Endothelial cell of umbilical vein (primary cell): ENCODE measurements around the gene MACF1. TPM values are rescaled to one million over a fixed set of nuclear protein-coding genes. Genes with fewer than 3 reads are reported as not detected.

Source experiments
- BruUV-seq: library from RNA; stranded (reverse); fragments of 400-500 nt; replicated peaks from 2 replicates; lab custom pipeline; 2021; lab: Mats Ljungman, UMichigan
- CTCF ChIA-PET: fragments of 300-600, 350-600 bp; sonication (Branson Sonifier 250); formaldehyde crosslinking; loops from one replicate; lab custom pipeline; 2021; ENCODE audit warnings: antibody characterized with exemption, inconsistent platforms; lab: Charles Lee
- POLR2A ChIA-PET: fragments of 300-600, 350-600 bp; sonication (Branson Sonifier 250); formaldehyde crosslinking; loops from one replicate; lab custom pipeline; 2021; ENCODE audit warnings: antibody characterized with exemption, inconsistent platforms; lab: Charles Lee
- DNase-seq: peaks from one replicate; pipeline ENCODE4 v3.0.0-alpha.2; 2011; ENCODE audit warnings: low read depth, low spot score
- FAIRE-seq: peaks from 2 replicates; lab custom pipeline; 2011; peaks lifted over from hg19 to GRCh38; lab: Jason Lieb, UNC
- H2AFZ ChIP-seq: 2 replicates; pipeline ENCODE4 v1.6.0; 2012; ENCODE audit warnings: low read depth, low read length, control low read depth, inconsistent platforms
- H3K27ac ChIP-seq: 2 replicates; pipeline ENCODE4 v1.5.1; 2011; ENCODE audit warnings: low read depth, mild to moderate bottlenecking, control low read depth, low read length, moderate library complexity; ENCODE audit not compliant: insufficient read depth
- H3K27me3 ChIP-seq, 2 experiments: 2 replicates each; pipeline versions ENCODE4 v1.6.0 to v1.6.1; 2011; ENCODE audit warnings: low read length in 2 of 2, mixed read lengths in 1 of 2; ENCODE audit not compliant: control insufficient read depth in 2 of 2, insufficient read depth in 2 of 2
- H3K36me3 ChIP-seq, 2 experiments: 2 replicates in 1 of 2; 3 replicates in 1 of 2; pipeline ENCODE4 v1.5.1; 2011; ENCODE audit warnings: low read length in 2 of 2, mild to moderate bottlenecking in 1 of 2, moderate library complexity in 1 of 2; ENCODE audit not compliant: control insufficient read depth in 2 of 2, insufficient read depth in 2 of 2; ENCODE audit errors: extremely low read depth in 1 of 2
- H3K4me1 ChIP-seq: 3 replicates; pipeline ENCODE4 v1.5.1; 2011; ENCODE audit warnings: mild to moderate bottlenecking, low read length; ENCODE audit not compliant: control insufficient read depth, insufficient read depth; ENCODE audit errors: extremely low read depth
- H3K4me2 ChIP-seq: 2 replicates; pipeline ENCODE4 v1.6.1; 2011; ENCODE audit warnings: low read length, control low read depth, mixed read lengths; ENCODE audit not compliant: insufficient read depth
- H3K4me3 ChIP-seq, 3 experiments: fragments of 200-600 bp in 1 of 3; sonication (generic), shearing (Covaris generic) in 1 of 3; replicated peaks in 1 of 3; 2 replicates each; pipeline ENCODE4 v1.5.1; 2011 to 2016; ENCODE audit warnings: control low read depth in 3 of 3, low read length in 3 of 3, mild to moderate bottlenecking in 2 of 3, inconsistent platforms in 1 of 3, low read depth in 1 of 3, moderate library complexity in 1 of 3; ENCODE audit not compliant: insufficient read depth in 1 of 3
- H3K79me2 ChIP-seq: 2 replicates; pipeline ENCODE4 v1.6.0; 2012; ENCODE audit warnings: low read length, inconsistent platforms; ENCODE audit not compliant: control insufficient read depth, insufficient read depth
- H3K9ac ChIP-seq: replicated peaks from 2 replicates; pipeline ENCODE3; 2011; ENCODE audit warnings: low read length, control low read depth; ENCODE audit not compliant: insufficient read depth; ENCODE audit errors: extremely low read depth
- H3K9me1 ChIP-seq: replicated peaks from 3 replicates; pipeline ENCODE4 v1.6.0; 2011; ENCODE audit warnings: mild to moderate bottlenecking, low read length; ENCODE audit not compliant: control insufficient read depth, insufficient read depth; ENCODE audit errors: extremely low read depth
- H3K9me3 ChIP-seq: replicated peaks from 2 replicates; pipeline ENCODE4 v1.5.1; 2012; ENCODE audit warnings: low read length, inconsistent platforms; ENCODE audit not compliant: control insufficient read depth, insufficient read depth
- H4K20me1 ChIP-seq: replicated peaks from 2 replicates; pipeline ENCODE3; 2011; ENCODE audit warnings: mild to moderate bottlenecking, low read length; ENCODE audit not compliant: control insufficient read depth, insufficient read depth; ENCODE audit errors: extremely low read depth
- CTCF ChIP-seq, 2 donors: IDR thresholded peaks; 1 replicate in 1 of 2; 2 replicates in 1 of 2; pipeline ENCODE4 v1.5.1; 2011; ENCODE audit warnings: low read length in 2 of 2, mild to moderate bottlenecking in 2 of 2, moderate library complexity in 2 of 2, control low read depth in 1 of 2, inconsistent platforms in 1 of 2, low read depth in 1 of 2; ENCODE audit not compliant: insufficient read depth in 1 of 2; ENCODE audit errors: extremely low read depth in 1 of 2
- EZH2 ChIP-seq: IDR thresholded peaks from 2 replicates; pipeline ENCODE4 v1.6.1; 2012; ENCODE audit warnings: borderline replicate concordance, low read depth, mild to moderate bottlenecking, moderate library complexity, low read length, inconsistent platforms; ENCODE audit not compliant: severe bottlenecking
- FOS ChIP-seq: IDR thresholded peaks from 2 replicates; pipeline ENCODE4 v1.6.1; 2011; ENCODE audit warnings: mild to moderate bottlenecking, low read length, moderate library complexity, borderline replicate concordance; ENCODE audit not compliant: insufficient read depth
- GATA2 ChIP-seq: IDR thresholded peaks from 2 replicates; pipeline ENCODE4 v1.7.0; 2011; ENCODE audit warnings: low read depth, mild to moderate bottlenecking, moderate library complexity, mixed read lengths, low read length; ENCODE audit not compliant: insufficient read length, insufficient read depth
- JUN ChIP-seq: IDR thresholded peaks from 2 replicates; pipeline ENCODE4 v1.6.1; 2011; ENCODE audit warnings: borderline replicate concordance, low read depth; ENCODE audit not compliant: insufficient read length, insufficient read depth
- MAX ChIP-seq: IDR thresholded peaks from 2 replicates; pipeline ENCODE4 v1.6.1; 2011; ENCODE audit not compliant: insufficient read depth, insufficient read length
- MYC ChIP-seq: IDR thresholded peaks from one replicate; pipeline ENCODE4 v1.6.1; 2011; ENCODE audit warnings: mild to moderate bottlenecking, low read depth, low read length
- POLR2A ChIP-seq: IDR thresholded peaks from 2 replicates; pipeline ENCODE4 v1.6.1; 2012; ENCODE audit warnings: low read depth, mild to moderate bottlenecking, control low read depth, low read length
- POLR2AphosphoS5 ChIP-seq: IDR thresholded peaks from 2 replicates; pipeline ENCODE4 v1.6.1; 2012; ENCODE audit warnings: low read depth, mild to moderate bottlenecking, control low read depth, low read length, moderate library complexity; ENCODE audit not compliant: insufficient read depth
- dilution Hi-C: fragments of 300-500 bp; cut with MboI; formaldehyde crosslinking; loops from one replicate; pipeline ENCODE4 v1.15.0; 2019; ENCODE audit warnings: low sequenced_read_pairs; ENCODE audit not compliant: extremely low pct_ligation_motif_present
- intact Hi-C: fragments of 100-400 bp; cut with micrococcal nuclease; formaldehyde crosslinking; loops from one replicate; pipeline ENCODE4 v1.10.0; 2022
- polyA plus RNA-seq, 4 experiments: library from polyadenylated mRNA; depleted of rRNA in 3 of 4; stranded (reverse) in 3 of 4; unstranded in 1 of 4; fragments of >200 nt; gene quantifications; 2 replicates each; pipeline versions ENCODE4 v1.2.1 to v1.2.3, GENCODE V29; 2011 to 2012; ENCODE audit warnings: missing spikeins in 1 of 4
- total RNA-seq: library from RNA; stranded (reverse); gene quantifications from 2 replicates; pipeline ENCODE4 v1.2.3, GENCODE V29; 2021

The MACF1 gene
- total and polyA plus RNA-seq, 2 donors (not counting 3 experiments of a cell fraction or from before 2014, with no cell fraction given) = 122 to 587 TPM

- Histone ChIP-seq H3K4me1 (peaks cover 57% of the 10 kb centered on the region), H3K4me2 (peak overlapping the region; percentile 53), H3K36me3 (no peaks in the 10 kb centered on the region), H2AFZ (no peak overlapping the region), H3K27me3 (no peaks in the 10 kb centered on the region), H3K9me3 (no peaks in the 10 kb centered on the region), H3K27ac (peak overlapping the region; percentile 30), H3K9ac (peak overlapping the region; percentile 53), H4K20me1 (no peaks in the 10 kb centered on the region), H3K4me3 (no peak overlapping the region), H3K9me1 (no peaks in the 10 kb centered on the region), H3K79me2 (peaks cover 84% of the 10 kb centered on the region)
- POLR2A ChIA-PET = no interaction called here
- intact Hi-C loops (no loop called here), dilution Hi-C loops (no loop called here)
- DNase-seq (peak; percentile 70), FAIRE-seq (peak; percentile 46)
- CTCF ChIA-PET = no interaction called here
- no peak for TF ChIP-seq MAX
- TF ChIP-seq MYC = no peak
- TF ChIP-seq FOS = no peak
- no peak for TF ChIP-seq POLR2A
- TF ChIP-seq POLR2AphosphoS5 = no peak
- TF ChIP-seq CTCF (IDR thresholded peaks at IDR 0.05; ENCODE audit: extremely low read depth in 1 of 2, insufficient read depth in 1 of 2, low read depth in 1 of 2, low read length in 2 of 2) = no peak
- TF ChIP-seq EZH2 = no peak
- TF ChIP-seq JUN = no peak
- TF ChIP-seq GATA2 = no peak
- no TSS peak for BruUV-seq
These were observed 8.0 kb upstream of the MACF1 start for GRCh38 chr1:39196244-39197215.
